GM19240 (cell line): ENCODE measurements around the gene SPINK4.

Experiments used
- DNase-seq: peaks from one replicate; pipeline ENCODE4 v3.0.0; 2011; ENCODE audit warnings: low spot score; ENCODE audit not compliant: insufficient read length

Gene SPINK4

GRCh38 chr9:33291031-33291397, 51.0 kb downstream of the SPINK4 start:
- no peak for DNase-seq

GRCh38 chr9:33291901-33292300, 51.9 kb downstream of the SPINK4 start:
- no peak for DNase-seq

- DNase-seq: no peak
These were observed 53.8 kb downstream of the SPINK4 start for GRCh38 chr9:33293782-33294181.

GRCh38 chr9:33294670-33295432, 54.9 kb downstream of the SPINK4 start:
- no peak for DNase-seq

- DNase-seq: peak; percentile 7
These were observed 55.6 kb downstream of the SPINK4 start for GRCh38 chr9:33295571-33295970.

DNA sequence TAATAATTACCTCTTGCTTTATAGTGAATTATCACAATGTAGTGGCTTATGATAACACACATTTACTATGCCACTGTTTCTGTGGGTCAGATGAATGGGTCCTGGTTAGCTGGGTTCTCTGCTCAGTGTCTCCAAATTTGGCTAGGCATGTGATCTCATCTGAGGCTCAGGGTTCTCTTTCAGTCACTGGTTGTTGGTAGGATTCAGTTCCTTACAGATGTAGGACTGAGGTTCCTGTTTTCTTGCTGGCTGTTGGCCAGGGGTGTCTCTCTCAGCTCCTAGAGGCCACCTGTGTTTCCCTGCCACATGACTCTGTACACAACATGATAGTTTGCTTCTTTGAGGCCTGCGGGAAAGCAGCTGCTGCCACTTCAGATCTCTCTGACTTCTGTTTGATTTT, 57.5 kb downstream of the SPINK4 start:
- DNase-seq: peak; percentile 14
